Peyer's patch (tissue), 4 donors: ENCODE measurements around the gene ITGB8.

ENCODE experiments used
- CTCF ChIP-seq, 6 experiments: fragments of 450-650 bp in 4 of 6; fragments of 200-600 bp in 2 of 6; sonication (generic) in 1 of 6; IDR thresholded peaks; one replicate each; pipeline ENCODE4 v1.5.1; 2017 to 2019; ENCODE audit warnings: antibody characterized with exemption in 6 of 6, mild to moderate bottlenecking in 3 of 6, moderate library complexity in 1 of 6
- POLR2A ChIP-seq, 2 donors: fragments of 450-650 bp; IDR thresholded peaks; one replicate each; pipeline ENCODE4 v1.5.1; 2017; ENCODE audit warnings: antibody characterized with exemption in 2 of 2, mild to moderate bottlenecking in 2 of 2, moderate library complexity in 2 of 2

DNA sequence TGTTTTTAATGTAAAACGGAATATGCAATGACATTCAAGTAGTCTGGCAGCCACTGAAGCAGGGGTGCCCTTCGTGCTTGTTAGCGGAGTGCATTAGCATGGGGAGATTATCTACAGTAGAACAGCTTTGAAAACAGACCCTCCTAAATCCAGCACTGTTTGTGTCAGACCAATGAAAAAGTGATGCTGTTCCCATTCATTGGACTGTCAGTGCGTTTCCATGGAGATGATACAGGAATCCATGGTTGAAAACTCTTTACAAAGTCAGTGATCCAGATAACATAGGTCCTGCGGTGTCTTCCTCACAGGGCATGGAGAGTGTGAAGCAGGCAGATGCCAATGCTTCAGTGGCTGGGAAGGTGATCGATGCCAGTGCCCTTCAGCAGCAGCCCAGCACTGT lies 73.6 kb downstream of the ITGB8 start:
- TF ChIP-seq CTCF (IDR thresholded peaks at IDR 0.05) = no peak
- no peak for TF ChIP-seq POLR2A (IDR thresholded peaks at IDR 0.05)
